Urothelium cell line (cell line): Measurements from ENCODE around the gene GRID1.
"Not testable (repeated sequence)": the region's sequence is repeated elsewhere in the genome, so short reads cannot be mapped to it uniquely, and the experiment has no call there.

Experiments
- DNase-seq: peaks from one replicate; pipeline ENCODE4 v3.0.0; 2011; ENCODE audit warnings: low spot score, mixed read lengths
- FAIRE-seq: peaks from 2 replicates; lab custom pipeline; 2011; peaks lifted over from hg19 to GRCh38; lab: Jason Lieb, UNC

The GRID1 gene

GRCh38 chr10:85868627-85869499 lies 497.7 kb downstream of the GRID1 start:
- DNase-seq (no peak), FAIRE-seq (no peak)

- DNase-seq = no peak
- FAIRE-seq = no peak
Measured at GRCh38 chr10:85864868-85865526, 501.6 kb downstream of the GRID1 start.

- no peak for FAIRE-seq
- no peak for DNase-seq
Measured at GRCh38 chr10:85864173-85864549, 502.4 kb downstream of the GRID1 start.

- no peak for DNase-seq
- no peak for FAIRE-seq
Measured at GRCh38 chr10:85863301-85864172, 503.1 kb downstream of the GRID1 start.

- DNase-seq (no peak), FAIRE-seq (no peak)
Measured at GRCh38 chr10:85862771-85863170, 503.8 kb downstream of the GRID1 start.

- no peak for DNase-seq
- no peak for FAIRE-seq
Measured at GRCh38 chr10:85861513-85862197, 504.9 kb downstream of the GRID1 start.

GRCh38 chr10:85859859-85860258 lies 506.7 kb downstream of the GRID1 start:
- no peak for FAIRE-seq
- DNase-seq = no peak

GRCh38 chr10:85858776-85859515 lies 507.6 kb downstream of the GRID1 start:
- peak; percentile 81 for FAIRE-seq
- no peak for DNase-seq

- DNase-seq (no peak), FAIRE-seq (no peak)
Measured at GRCh38 chr10:85857791-85858190, 508.8 kb downstream of the GRID1 start.

GRCh38 chr10:85857305-85857704 lies 509.3 kb downstream of the GRID1 start:
- DNase-seq (no peak), FAIRE-seq (no peak)

- FAIRE-seq = no peak
- DNase-seq = no peak
Measured at GRCh38 chr10:85851934-85852333, 514.7 kb downstream of the GRID1 start.

GRCh38 chr10:85851325-85851724 lies 515.3 kb downstream of the GRID1 start:
- FAIRE-seq (no peak), DNase-seq (peak; percentile 37)

GRCh38 chr10:85850736-85851135 lies 515.9 kb downstream of the GRID1 start:
- FAIRE-seq = no peak
- no peak for DNase-seq

GRCh38 chr10:85849315-85849714 lies 517.3 kb downstream of the GRID1 start:
- DNase-seq (no peak), FAIRE-seq (no peak)

GRCh38 chr10:85848756-85849155 lies 517.8 kb downstream of the GRID1 start:
- FAIRE-seq (no peak), DNase-seq (no peak)

GRCh38 chr10:85847085-85847484 lies 519.5 kb downstream of the GRID1 start:
- DNase-seq (no peak), FAIRE-seq (no peak)

GRCh38 chr10:85838660-85839059 lies 527.9 kb downstream of the GRID1 start:
- FAIRE-seq, DNase-seq: not testable (repeated sequence)

GRCh38 chr10:85832988-85833387 lies 533.6 kb downstream of the GRID1 start:
- no peak for DNase-seq

GRCh38 chr10:85831422-85831821 lies 535.2 kb downstream of the GRID1 start:
- FAIRE-seq (no peak), DNase-seq (no peak)

More at GRCh38 chr10:85832988-85833387, 533.6 kb downstream of the GRID1 start:
- FAIRE-seq = no peak

- no peak for DNase-seq
- no peak for FAIRE-seq
Measured at GRCh38 chr10:85826377-85826776, 540.2 kb downstream of the GRID1 start.
